Esophagus muscularis mucosa (tissue), 4 donors: Measurements from ENCODE around the gene TGFBI. TPM values are rescaled to one million over a fixed set of nuclear protein-coding genes. Genes with fewer than 3 reads are reported as not detected.
A peak's percentile ranks its signal among the peaks of the same experiment; 100 is the strongest.

Experiments used
- DNase-seq: peaks from one replicate; pipeline ENCODE4 v3.0.0-alpha.2; 2017; ENCODE audit errors: extremely low spot score
- H3K27ac ChIP-seq, 4 donors: fragments of 200-600 bp; sonication (generic); replicated peaks in 1 of 4; 1 replicate in 3 of 4; 2 replicates in 1 of 4; pipeline ENCODE4 v1.5.1; 2016 to 2019; ENCODE audit warnings: mild to moderate bottlenecking in 1 of 4
- H3K27me3 ChIP-seq, 4 donors: fragments of 200-600 bp; sonication (generic); one replicate each; pipeline versions ENCODE4 v1.5.1 to v1.6.0; 2016 to 2019
- H3K36me3 ChIP-seq, 4 donors: fragments of 200-600 bp; sonication (generic); one replicate each; pipeline ENCODE4 v1.5.1; 2016 to 2019
- H3K4me1 ChIP-seq, 4 donors: fragments of 200-600 bp; sonication (generic); one replicate each; pipeline ENCODE4 v1.5.1; 2016 to 2019
- H3K4me3 ChIP-seq, 4 donors: fragments of 200-600 bp; sonication (generic); 1 replicate in 2 of 4; 2 replicates in 2 of 4; pipeline ENCODE4 v1.5.1; 2016 to 2019; ENCODE audit warnings: mild to moderate bottlenecking in 4 of 4, moderate library complexity in 1 of 4
- H3K9me3 ChIP-seq, 4 donors: fragments of 200-600 bp; sonication (generic); 1 replicate in 3 of 4; 2 replicates in 1 of 4; pipeline ENCODE4 v1.5.1; 2016 to 2019
- EP300 ChIP-seq: sonication (generic); formaldehyde crosslinking; IDR thresholded peaks from one replicate; pipeline ENCODE4 v1.6.1; 2017; ENCODE audit warnings: antibody characterized with exemption
- POLR2A ChIP-seq: fragments of 450-650 bp; IDR thresholded peaks from one replicate; pipeline ENCODE4 v1.6.1; 2017; ENCODE audit warnings: antibody characterized with exemption, moderate library complexity, mild to moderate bottlenecking, low read depth
- POLR2AphosphoS5 ChIP-seq, 2 donors: sonication (generic); formaldehyde crosslinking; IDR thresholded peaks; one replicate each; pipeline ENCODE4 v1.6.1; 2017; ENCODE audit warnings: antibody characterized with exemption in 2 of 2
- WGBS: methylation state at CpG from one replicate; pipeline ENCODE4 v1.1.5; 2018; 5-methylcytosine and 5-hydroxymethylcytosine counted together
- intact Hi-C: fragments of 100-400 bp; cut with DNase I; formaldehyde crosslinking; loops from one replicate; pipeline ENCODE4 v1.15.1; 2023
- total RNA-seq, 4 donors: library from RNA; depleted of rRNA; stranded (reverse); fragments of >200 nt; gene quantifications; one replicate each; pipeline versions ENCODE4 v1.1.0 to v1.2.1, GENCODE V29; 2016
- TF ChIP-seq, protein P1 (sequence below), 3 experiments: fragments of 200-600 bp in 2 of 3; fragments of 450-650 bp in 1 of 3; sonication (generic) in 2 of 3; IDR thresholded peaks; one replicate each; pipeline ENCODE4 v1.5.1; 2017 to 2019; ENCODE audit warnings: antibody characterized with exemption in 3 of 3, mild to moderate bottlenecking in 2 of 3, moderate library complexity in 1 of 3

Gene TGFBI
- total RNA-seq, 4 donors from 2014 or later: 62.3 to 128 (median 92.9) TPM

DNA sequence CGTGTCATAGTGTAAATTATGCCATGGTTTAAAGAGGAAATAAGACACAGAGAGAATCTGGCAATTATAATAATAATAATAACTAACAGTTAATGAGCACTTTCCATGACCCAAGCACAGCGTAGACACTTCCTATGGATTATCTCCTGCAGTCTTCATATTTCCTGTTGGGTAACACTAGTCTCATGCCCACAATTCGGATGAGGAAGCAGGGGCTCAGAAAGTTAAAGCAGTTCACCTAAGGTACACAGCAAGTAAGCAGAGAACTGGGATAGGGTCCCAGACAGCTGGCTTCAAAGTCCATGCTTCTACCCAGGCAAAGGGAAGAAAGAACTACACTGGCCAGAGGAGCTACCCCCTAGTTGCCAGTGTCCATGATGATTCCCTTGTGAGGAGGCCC lies 27.9 kb upstream of the TGFBI start:
- H3K27ac ChIP-seq: peak overlapping the region in 2 of 4 donors; percentile 7 to 10

DNA sequence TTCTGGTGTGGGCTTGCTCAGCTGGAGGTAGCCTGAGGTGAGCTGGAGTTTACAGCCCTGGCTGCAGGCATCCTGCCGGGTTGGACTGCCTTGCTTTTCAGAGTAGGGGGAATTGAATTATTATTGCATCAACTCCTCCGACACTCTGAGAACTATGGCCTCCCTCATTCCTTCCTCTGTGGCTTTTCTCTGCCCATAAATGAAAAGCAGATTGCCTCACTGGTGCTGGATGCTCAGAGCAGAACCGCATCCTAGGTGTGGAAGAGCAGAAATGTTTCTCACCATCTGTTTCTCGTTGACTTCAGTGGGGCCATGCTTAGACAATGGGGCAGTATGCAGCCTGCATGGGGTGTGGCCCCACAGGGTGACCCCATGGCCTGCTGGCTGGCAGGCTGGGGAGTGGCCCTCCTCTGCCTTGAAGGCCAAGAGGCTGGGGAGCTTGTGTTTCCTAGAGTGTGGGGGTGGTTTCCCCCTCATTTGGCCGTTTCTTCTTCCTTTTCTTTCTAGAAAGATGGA lies 27.3 kb upstream of the TGFBI start:
- H3K9me3 ChIP-seq: no peaks in the 10 kb centered on the region
- no peak for TF ChIP-seq POLR2A
- TF ChIP-seq EP300: no peak
- TF ChIP-seq POLR2AphosphoS5 (IDR thresholded peaks at IDR 0.05): no peak
- TF ChIP-seq, protein P1, sequence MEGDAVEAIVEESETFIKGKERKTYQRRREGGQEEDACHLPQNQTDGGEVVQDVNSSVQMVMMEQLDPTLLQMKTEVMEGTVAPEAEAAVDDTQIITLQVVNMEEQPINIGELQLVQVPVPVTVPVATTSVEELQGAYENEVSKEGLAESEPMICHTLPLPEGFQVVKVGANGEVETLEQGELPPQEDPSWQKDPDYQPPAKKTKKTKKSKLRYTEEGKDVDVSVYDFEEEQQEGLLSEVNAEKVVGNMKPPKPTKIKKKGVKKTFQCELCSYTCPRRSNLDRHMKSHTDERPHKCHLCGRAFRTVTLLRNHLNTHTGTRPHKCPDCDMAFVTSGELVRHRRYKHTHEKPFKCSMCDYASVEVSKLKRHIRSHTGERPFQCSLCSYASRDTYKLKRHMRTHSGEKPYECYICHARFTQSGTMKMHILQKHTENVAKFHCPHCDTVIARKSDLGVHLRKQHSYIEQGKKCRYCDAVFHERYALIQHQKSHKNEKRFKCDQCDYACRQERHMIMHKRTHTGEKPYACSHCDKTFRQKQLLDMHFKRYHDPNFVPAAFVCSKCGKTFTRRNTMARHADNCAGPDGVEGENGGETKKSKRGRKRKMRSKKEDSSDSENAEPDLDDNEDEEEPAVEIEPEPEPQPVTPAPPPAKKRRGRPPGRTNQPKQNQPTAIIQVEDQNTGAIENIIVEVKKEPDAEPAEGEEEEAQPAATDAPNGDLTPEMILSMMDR (IDR thresholded peaks at IDR 0.05): no peak
- H3K4me3 ChIP-seq: no peak overlapping the region
- no peaks in the 10 kb centered on the region for H3K36me3 ChIP-seq
- intact Hi-C loops: no loop called here
- DNase-seq: peak; percentile 83
- peaks cover 0 to 27% (median 21%) of the 10 kb centered on the region in 4 donors for H3K4me1 ChIP-seq
- no peaks in the 10 kb centered on the region for H3K27me3 ChIP-seq
- 55% methylated on average over 4 of the region's 5 CpGs for WGBS
- H3K27ac ChIP-seq: peak overlapping the region in 2 of 4 donors; percentile 7 to 10

More for the DNA sequence above, 27.9 kb upstream of the TGFBI start:
- no peak for TF ChIP-seq POLR2AphosphoS5 (IDR thresholded peaks at IDR 0.05)
- TF ChIP-seq EP300: no peak
- TF ChIP-seq, protein P1 (IDR thresholded peaks at IDR 0.05): no peak
- WGBS: 66% methylated on average over 3 of the region's 3 CpGs
- Histone ChIP-seq H3K9me3 (no peaks in the 10 kb centered on the region), H3K4me3 (no peak overlapping the region), H3K4me1 (peaks cover 0 to 27% (median 20%) of the 10 kb centered on the region in 4 donors), H3K36me3 (no peaks in the 10 kb centered on the region), H3K27me3 (no peaks in the 10 kb centered on the region)
- peak; percentile 85 for DNase-seq
- intact Hi-C loops: no loop called here

DNA sequence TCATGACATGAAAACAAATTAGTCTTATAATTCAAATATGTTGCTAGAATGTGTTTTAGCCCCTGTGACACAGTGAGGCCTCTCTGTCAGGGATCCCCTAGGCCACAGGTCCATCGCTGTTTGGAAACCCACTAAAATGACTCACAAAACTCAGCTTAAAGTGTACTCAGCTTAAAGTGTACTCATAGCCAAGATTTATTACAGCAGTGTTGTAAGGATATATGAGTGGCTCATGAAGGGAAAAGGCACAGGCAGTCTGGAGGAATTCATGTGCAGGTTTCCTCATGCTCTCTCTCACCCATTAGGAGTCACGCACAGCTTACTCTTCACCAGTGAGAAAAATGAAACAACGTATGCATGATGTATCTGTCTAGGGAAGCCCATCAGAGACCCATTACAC lies 24.4 kb upstream of the TGFBI start:
- Histone ChIP-seq H3K4me1 (peaks cover 0 to 34% (median 31%) of the 10 kb centered on the region in 4 donors), H3K9me3 (no peaks in the 10 kb centered on the region), H3K36me3 (no peaks in the 10 kb centered on the region), H3K27me3 (no peaks in the 10 kb centered on the region), H3K27ac (no peak overlapping the region), H3K4me3 (no peak overlapping the region)
- TF ChIP-seq POLR2AphosphoS5 (IDR thresholded peaks at IDR 0.05) (no peak), EP300 (no peak), POLR2A (no peak)
- TF ChIP-seq, protein P1 (IDR thresholded peaks at IDR 0.05): no peak
- WGBS: 98% methylated on average over 3 of the region's 3 CpGs
- DNase-seq: no peak
- intact Hi-C loops: no loop called here

DNA sequence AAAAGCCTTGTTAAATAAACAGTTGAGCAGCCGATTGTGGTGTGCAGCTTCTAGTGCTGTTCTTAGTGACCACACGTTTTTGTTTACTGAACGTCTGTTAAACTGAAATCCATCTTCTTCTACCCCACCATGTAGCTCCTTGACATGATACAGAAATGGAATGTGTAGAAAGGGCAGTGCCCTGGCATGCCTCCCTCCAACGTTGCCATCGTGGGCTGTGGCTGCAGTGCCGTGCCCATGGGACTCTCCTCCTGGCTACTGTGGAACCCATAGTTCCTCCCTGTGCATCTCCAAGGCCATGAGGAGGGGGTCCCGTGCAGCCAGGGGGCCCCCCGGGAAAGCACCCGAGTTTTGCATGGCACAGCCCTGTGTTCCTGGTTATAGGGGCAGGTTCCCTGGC lies 23.3 kb upstream of the TGFBI start:
- peak overlapping the region in 1 of 4 donors; percentile 68 for H3K27ac ChIP-seq

More for the DNA sequence above, 23.3 kb upstream of the TGFBI start:
- H3K4me3 ChIP-seq: no peak overlapping the region
- H3K36me3 ChIP-seq: no peaks in the 10 kb centered on the region
- TF ChIP-seq POLR2A: no peak
- TF ChIP-seq, protein P1 (IDR thresholded peaks at IDR 0.05): no peak
- no peak for DNase-seq
- peaks cover 0 to 34% (median 31%) of the 10 kb centered on the region in 4 donors for H3K4me1 ChIP-seq
- no peaks in the 10 kb centered on the region for H3K27me3 ChIP-seq
- intact Hi-C loops: no loop called here
- no peaks in the 10 kb centered on the region for H3K9me3 ChIP-seq
- WGBS: 66% methylated on average over 9 of the region's 9 CpGs
